Thymus (tissue), 11 donors: Measurements from ENCODE around the gene IDH3G. TPM values are rescaled to one million over a fixed set of nuclear protein-coding genes. Genes with fewer than 3 reads are reported as not detected.

Source experiments
- DNase-seq, 9 donors: peaks; one replicate each; pipeline ENCODE4 v3.0.0-alpha.2; 2013; ENCODE audit warnings: low spot score in 9 of 9, low read depth in 6 of 9, missing footprints in 1 of 9
- H3K27ac ChIP-seq, 2 donors: one replicate each; pipeline ENCODE4 v1.5.1; 2013; ENCODE audit warnings: control low read depth in 1 of 2, low read depth in 1 of 2, low read length in 1 of 2, mild to moderate bottlenecking in 1 of 2, moderate library complexity in 1 of 2
- H3K27me3 ChIP-seq, 2 donors: one replicate each; pipeline ENCODE4 v1.5.1; 2013; ENCODE audit warnings: low read length in 1 of 2; ENCODE audit not compliant: control insufficient read depth in 2 of 2, insufficient read depth in 1 of 2
- H3K36me3 ChIP-seq, 2 donors: one replicate each; pipeline ENCODE4 v1.5.1; 2013; ENCODE audit warnings: low read length in 1 of 2, mild to moderate bottlenecking in 1 of 2, moderate library complexity in 1 of 2; ENCODE audit not compliant: control insufficient read depth in 2 of 2, insufficient read depth in 2 of 2
- H3K4me1 ChIP-seq, 2 donors: one replicate each; pipeline ENCODE4 v1.5.1; 2013; ENCODE audit warnings: low read length in 2 of 2; ENCODE audit not compliant: control insufficient read depth in 2 of 2, insufficient read depth in 2 of 2
- H3K4me3 ChIP-seq, 2 donors: one replicate each; pipeline ENCODE4 v1.5.1; 2013; ENCODE audit warnings: low read length in 2 of 2, control low read depth in 1 of 2, mild to moderate bottlenecking in 1 of 2
- H3K9me3 ChIP-seq, 2 donors: one replicate each; pipeline ENCODE4 v1.5.1; 2013; ENCODE audit warnings: low read length in 1 of 2, mild to moderate bottlenecking in 1 of 2; ENCODE audit not compliant: control insufficient read depth in 2 of 2, insufficient read depth in 1 of 2
- WGBS: extraction: QIAGEN DNeasy Blood & Tissue Kit; methylation state at CpG from one replicate; pipeline ENCODE4 v1.1.7; 2013; 5-methylcytosine and 5-hydroxymethylcytosine counted together
- polyA plus RNA-seq: library from polyadenylated mRNA; stranded (reverse); fragments of 200-250 nt; gene quantifications from one replicate; pipeline ENCODE4 v1.2.3, GENCODE V29; 2013
- total RNA-seq: library from RNA; stranded (reverse); fragments of 120-200 nt; gene quantifications from one replicate; pipeline ENCODE4 v1.2.4, GENCODE V29; 2013
- donor health status: healthy.

IDH3G gene
- total and polyA plus RNA-seq, 2 donors: 37.5 to 39.2 TPM

DNA sequence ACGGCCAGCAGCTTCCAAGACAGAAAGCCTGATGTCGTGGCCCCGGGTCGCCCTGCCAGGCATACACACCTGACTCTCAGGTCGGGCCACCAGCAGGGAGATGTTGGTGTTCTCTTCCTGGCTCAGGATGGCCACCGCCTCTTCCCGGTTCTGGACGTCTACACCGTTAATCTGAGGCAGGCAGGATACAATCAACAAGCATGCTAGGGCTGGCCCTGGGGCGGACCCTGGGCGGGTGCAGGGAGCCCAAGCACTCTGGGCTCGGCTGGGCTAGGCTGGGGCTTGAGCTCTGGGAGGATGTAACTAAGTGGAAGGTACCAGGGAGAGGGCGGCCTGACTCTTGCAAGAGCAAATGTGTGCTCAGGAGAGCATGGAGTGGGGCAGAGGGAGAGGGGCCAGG, 11.3 kb upstream of the IDH3G start:
- peaks cover 0 to 5% of the 10 kb centered on the region in 2 donors for H3K27me3 ChIP-seq
- H3K27ac ChIP-seq: no peak overlapping the region
- DNase-seq: no peak
- H3K36me3 ChIP-seq: no peaks in the 10 kb centered on the region
- 94% methylated on average over 13 of the region's 13 CpGs for WGBS
- no peaks in the 10 kb centered on the region for H3K9me3 ChIP-seq
- H3K4me1 ChIP-seq: peaks cover 3 to 7% of the 10 kb centered on the region in 2 donors
- H3K4me3 ChIP-seq: no peak overlapping the region

DNA sequence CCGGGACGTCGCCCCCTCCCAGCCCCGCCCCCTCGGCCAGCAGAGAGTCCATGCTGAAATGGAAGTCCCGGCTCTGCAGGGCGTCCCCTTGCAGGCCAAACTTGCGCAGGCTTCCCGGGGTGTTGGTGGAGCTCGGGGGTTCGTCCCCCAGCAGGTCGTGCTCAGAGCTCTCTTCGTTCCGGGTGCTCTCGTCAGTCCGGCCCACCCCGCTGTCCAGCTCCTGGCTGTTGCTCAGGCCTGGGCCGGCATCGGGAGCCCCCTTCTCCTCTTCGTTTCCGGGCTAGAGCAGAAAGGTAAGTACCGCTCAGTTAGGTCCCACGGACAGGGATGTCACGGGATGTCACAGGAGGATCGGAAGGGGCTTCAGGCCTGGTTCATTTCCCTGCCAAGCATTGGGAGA, 10.4 kb upstream of the IDH3G start:
- no peak overlapping the region for H3K4me3 ChIP-seq
- peaks cover 0 to 2% of the 10 kb centered on the region in 2 donors for H3K27me3 ChIP-seq
- WGBS: 97% methylated on average over 25 of the region's 25 CpGs
- H3K27ac ChIP-seq: no peak overlapping the region
- no peaks in the 10 kb centered on the region for H3K36me3 ChIP-seq
- H3K4me1 ChIP-seq: peaks cover 3 to 7% of the 10 kb centered on the region in 2 donors
- DNase-seq: no peak
- no peaks in the 10 kb centered on the region for H3K9me3 ChIP-seq

DNA sequence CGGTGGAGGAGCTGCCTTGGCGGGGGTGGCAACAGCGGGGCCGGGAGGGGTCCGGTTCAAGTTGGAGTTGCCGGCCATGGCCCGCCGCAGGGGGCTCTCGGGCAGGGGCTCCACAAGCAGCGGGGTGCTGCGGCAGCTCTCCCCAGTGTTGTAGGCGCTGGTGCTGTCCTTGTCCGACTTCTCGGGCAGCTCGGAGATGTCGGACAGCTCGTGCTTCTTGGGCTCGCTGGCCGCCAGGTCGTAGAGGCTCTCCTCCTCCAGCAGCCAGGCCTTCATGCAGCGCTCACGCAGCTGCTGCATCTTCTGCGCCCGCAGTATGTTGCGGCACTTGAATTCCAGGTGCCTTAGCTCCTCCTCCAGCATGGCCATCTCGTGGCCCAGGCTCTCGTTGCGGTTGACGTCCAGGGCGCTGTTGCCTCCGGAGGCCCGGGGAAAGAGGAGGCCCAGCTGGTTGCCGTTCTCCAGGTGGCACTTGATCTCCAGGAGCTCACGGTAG, 10.0 kb upstream of the IDH3G start:
- Histone ChIP-seq H3K4me3 (no peak overlapping the region), H3K4me1 (peaks cover 3 to 7% of the 10 kb centered on the region in 2 donors), H3K9me3 (no peaks in the 10 kb centered on the region), H3K36me3 (peaks cover 0 to 3% of the 10 kb centered on the region in 2 donors), H3K27ac (no peak overlapping the region), H3K27me3 (peaks cover 0 to 2% of the 10 kb centered on the region in 2 donors)
- no peak for DNase-seq
- 96% methylated on average over 33 of the region's 34 CpGs for WGBS

DNA sequence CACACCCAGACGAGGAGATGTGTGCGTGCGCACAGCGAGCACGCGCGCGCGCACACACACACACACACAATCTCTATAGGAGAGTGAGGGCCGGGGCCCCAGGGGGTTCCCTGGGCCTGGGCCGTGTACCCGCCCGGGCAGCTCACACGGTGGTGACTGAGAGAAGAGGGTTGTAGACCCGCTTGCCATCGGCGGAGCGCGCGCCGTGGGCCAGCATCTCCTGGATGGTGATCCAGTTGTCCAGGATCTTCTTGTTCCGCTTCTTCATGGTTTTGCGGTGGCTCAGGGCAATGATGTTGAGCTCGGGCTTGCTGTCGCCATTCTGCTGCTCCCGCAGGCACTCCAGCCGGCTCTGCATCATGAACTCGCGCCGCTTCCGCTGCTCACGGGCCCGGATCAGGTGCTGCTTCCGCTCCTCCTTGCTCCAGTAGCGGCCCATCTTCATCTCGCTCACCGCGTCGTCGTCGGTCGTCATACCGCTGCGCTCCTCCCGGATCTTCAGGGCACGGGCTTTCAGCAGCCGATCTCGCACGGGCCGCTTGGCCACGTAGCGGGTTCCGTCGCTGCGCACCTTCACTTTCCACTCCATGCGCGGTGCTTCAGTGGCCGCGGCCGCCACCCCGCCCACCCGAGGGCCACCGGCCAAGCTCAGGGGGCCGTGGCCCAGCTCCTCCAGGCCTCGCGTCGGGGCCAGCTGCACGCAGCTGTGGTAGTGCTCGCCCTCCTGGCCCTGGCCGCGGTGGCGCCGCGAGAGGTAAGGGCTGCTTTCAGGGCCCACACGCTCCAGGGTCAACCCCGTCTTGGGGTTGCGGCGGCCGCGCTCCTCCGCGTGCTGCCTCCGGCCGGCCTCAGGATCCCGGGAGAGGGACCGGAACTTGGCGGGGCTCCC, 9.3 kb upstream of the IDH3G start:
- Histone ChIP-seq H3K27ac (no peak overlapping the region), H3K27me3 (peaks cover 0 to 2% of the 10 kb centered on the region in 2 donors), H3K36me3 (peaks cover 6 to 8% of the 10 kb centered on the region in 2 donors), H3K4me3 (no peak overlapping the region), H3K4me1 (peaks cover 3 to 7% of the 10 kb centered on the region in 2 donors), H3K9me3 (no peaks in the 10 kb centered on the region)
- 99% methylated on average over 87 of the region's 87 CpGs for WGBS
- no peak for DNase-seq

DNA sequence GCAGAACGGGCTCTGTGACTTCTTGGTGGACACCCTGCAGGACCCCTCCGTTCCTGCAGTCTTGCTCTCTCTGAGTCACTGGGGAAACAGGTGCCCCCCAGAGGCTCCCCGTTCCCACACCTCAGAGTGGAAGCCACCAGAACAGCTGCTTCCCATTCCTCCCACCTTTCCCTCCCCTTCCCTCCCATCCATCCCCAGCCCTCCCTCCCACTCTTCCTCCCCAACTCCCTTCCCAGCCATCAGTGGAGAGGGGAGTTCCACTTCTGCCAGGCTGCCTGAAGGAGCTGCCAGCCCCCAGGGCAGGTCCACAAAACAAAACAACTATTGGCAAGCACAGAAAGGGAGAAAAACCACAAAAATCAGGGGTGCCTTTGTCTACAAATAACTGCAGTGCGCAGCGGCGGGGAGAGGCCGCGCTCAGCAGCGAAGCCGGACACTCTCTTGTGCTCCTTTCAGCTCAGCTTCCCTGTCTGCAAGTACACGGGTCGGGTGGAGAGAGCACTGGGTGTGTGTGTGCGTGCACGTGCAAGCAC, 8.4 kb upstream of the IDH3G start:
- no peak overlapping the region for H3K27ac ChIP-seq
- 14% methylated on average over 14 of the region's 14 CpGs for WGBS
- H3K9me3 ChIP-seq: peaks cover 0 to under 1% of the 10 kb centered on the region in 2 donors
- H3K36me3 ChIP-seq: peaks cover 11 to 17% of the 10 kb centered on the region in 2 donors
- H3K27me3 ChIP-seq: peaks cover 0 to 2% of the 10 kb centered on the region in 2 donors
- DNase-seq: no peak
- no peak overlapping the region for H3K4me3 ChIP-seq
- peaks cover 3 to 7% of the 10 kb centered on the region in 2 donors for H3K4me1 ChIP-seq

DNA sequence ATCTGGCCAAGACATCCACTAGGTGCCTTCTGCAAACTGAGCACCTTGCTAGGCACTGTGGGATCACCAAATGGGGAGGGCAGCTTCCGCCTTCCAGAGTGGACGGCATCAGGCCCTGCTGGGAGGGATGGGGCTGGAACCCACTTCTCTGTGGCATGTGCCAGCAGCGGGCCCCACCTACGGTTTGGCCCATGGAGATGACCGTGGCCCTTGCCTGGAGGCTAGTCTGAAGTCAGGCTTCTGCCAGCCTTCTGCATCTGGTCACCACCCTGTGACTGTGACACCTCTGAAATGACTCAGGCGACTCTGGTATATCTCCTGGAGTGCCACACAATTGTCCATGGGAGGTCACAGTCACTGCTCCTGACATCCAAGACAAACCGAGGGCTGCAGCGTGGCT, 7.5 kb upstream of the IDH3G start:
- Histone ChIP-seq H3K36me3 (peaks cover 19 to 22% of the 10 kb centered on the region in 2 donors), H3K4me1 (peaks cover 3 to 7% of the 10 kb centered on the region in 2 donors), H3K4me3 (no peak overlapping the region), H3K27me3 (peaks cover 0 to 2% of the 10 kb centered on the region in 2 donors), H3K27ac (no peak overlapping the region), H3K9me3 (peaks cover 0 to 7% of the 10 kb centered on the region in 2 donors)
- WGBS: 93% methylated on average over 8 of the region's 8 CpGs
- no peak for DNase-seq

DNA sequence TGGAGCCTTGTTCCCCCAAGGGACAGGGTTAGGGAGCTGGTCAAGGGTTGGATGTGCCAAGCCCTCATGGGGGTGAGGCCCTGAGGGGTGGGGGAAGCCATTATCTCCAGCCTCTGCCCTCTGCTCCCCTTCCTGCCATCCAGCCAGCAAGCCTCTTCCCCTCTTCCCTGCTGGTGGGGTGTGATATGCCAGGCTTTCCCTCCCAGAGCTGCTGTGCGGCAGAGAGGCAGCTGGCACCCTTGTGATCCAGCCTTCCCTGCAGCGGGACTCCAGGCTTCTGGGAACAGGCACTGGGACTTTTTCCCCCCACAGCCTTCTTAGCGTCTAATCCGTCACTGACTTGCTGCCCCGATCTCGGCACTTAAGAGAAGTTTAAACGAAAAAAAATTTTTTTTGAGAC, 6.6 kb upstream of the IDH3G start:
- 97% methylated on average over 7 of the region's 7 CpGs for WGBS
- Histone ChIP-seq H3K36me3 (peaks cover 22% of the 10 kb centered on the region in 2 donors), H3K27ac (no peak overlapping the region), H3K9me3 (peaks cover 0 to 7% of the 10 kb centered on the region in 2 donors), H3K27me3 (peaks cover 0 to 2% of the 10 kb centered on the region in 2 donors), H3K4me1 (peaks cover 3 to 13% of the 10 kb centered on the region in 2 donors), H3K4me3 (no peak overlapping the region)
- no peak for DNase-seq

DNA sequence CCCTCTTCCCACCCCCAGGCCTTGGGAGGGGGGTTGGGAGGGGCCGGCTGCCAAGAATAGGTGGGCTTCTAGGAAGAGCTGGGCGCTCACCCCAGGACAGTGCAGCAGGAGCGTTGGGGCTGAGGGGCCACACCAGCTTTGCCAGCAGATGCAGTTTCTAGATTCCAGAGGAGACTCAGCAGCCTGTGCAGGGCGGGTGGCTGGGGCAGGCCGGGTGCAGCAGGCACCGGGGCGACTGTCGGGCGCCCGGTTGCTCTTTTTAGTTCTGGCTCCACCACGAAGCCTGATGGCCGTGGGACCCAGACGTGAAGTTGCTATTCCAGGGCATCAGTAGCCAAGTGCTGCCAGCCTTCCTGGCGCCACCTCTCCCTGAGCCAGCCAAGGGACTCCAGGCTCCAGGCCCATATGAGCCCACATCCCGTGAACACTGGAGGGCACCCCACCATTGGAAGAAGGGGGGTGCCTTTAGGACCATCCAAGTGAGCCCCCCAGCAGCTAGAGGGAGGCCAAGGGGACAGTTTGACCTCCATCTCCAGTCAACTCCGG, 6.1 kb upstream of the IDH3G start:
- DNase-seq: no peak
- Histone ChIP-seq H3K27me3 (peaks cover 0 to 2% of the 10 kb centered on the region in 2 donors), H3K36me3 (peaks cover 22 to 24% of the 10 kb centered on the region in 2 donors), H3K4me1 (peaks cover 3 to 18% of the 10 kb centered on the region in 2 donors), H3K9me3 (peaks cover 0 to 7% of the 10 kb centered on the region in 2 donors), H3K4me3 (no peak overlapping the region), H3K27ac (no peak overlapping the region)
- 97% methylated on average over 16 of the region's 16 CpGs for WGBS

DNA sequence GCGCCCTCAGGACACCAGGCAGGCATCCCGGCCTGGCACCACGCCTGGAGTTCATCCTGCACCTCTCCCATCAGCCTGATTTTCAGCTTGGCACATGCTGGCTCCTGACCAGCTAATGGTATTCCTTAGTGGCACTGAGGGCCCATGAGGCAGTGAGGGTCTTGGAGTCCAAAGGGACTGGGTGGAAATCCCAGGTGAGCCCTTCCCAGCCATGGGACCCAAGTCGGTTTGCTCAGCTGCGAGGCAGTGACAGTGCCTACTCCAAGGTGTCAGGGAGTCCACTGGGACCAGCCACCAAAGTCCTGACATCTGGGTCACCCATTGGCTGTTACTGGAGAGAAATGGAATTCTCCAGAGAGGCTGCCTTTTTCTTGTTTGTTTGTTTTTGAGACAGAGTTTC, 5.2 kb upstream of the IDH3G start:
- DNase-seq: no peak
- Histone ChIP-seq H3K27ac (no peak overlapping the region), H3K9me3 (peaks cover 0 to 7% of the 10 kb centered on the region in 2 donors), H3K4me1 (peaks cover 3 to 20% of the 10 kb centered on the region in 2 donors), H3K36me3 (peaks cover 22 to 24% of the 10 kb centered on the region in 2 donors), H3K27me3 (peaks cover 0 to 2% of the 10 kb centered on the region in 2 donors), H3K4me3 (no peak overlapping the region)
- WGBS: 97% methylated on average over 5 of the region's 5 CpGs
